Nephron (organoid): ENCODE measurements around the gene AREG.

Experiments
- H3K27ac Mint-ChIP-seq, 3 experiments: 2 replicates each; pipeline ENCODE4 v1.8.0; 2020; ENCODE audit warnings: mixed read lengths in 3 of 3, mild to moderate bottlenecking in 2 of 3, moderate library complexity in 1 of 3
- H3K27me3 Mint-ChIP-seq: 2 replicates; pipeline ENCODE4 v1.8.0; 2021; ENCODE audit warnings: low read depth, mild to moderate bottlenecking, moderate library complexity, mixed read lengths
- H3K36me3 Mint-ChIP-seq: 2 replicates; pipeline ENCODE4 v1.8.0; 2020; ENCODE audit warnings: low read depth, mixed read lengths
- H3K4me1 Mint-ChIP-seq: 2 replicates; pipeline ENCODE4 v1.8.0; 2020; ENCODE audit warnings: mixed read lengths
- H3K4me3 Mint-ChIP-seq, 3 experiments: 2 replicates each; pipeline ENCODE4 v1.8.0; 2020; ENCODE audit warnings: mild to moderate bottlenecking in 3 of 3, mixed read lengths in 3 of 3, moderate library complexity in 2 of 3
- H3K9me3 Mint-ChIP-seq: 2 replicates; pipeline ENCODE4 v1.8.0; 2020; ENCODE audit warnings: mixed read lengths
- CTCF ChIP-seq, 3 experiments: fragments of 200-600 bp; sonication (generic); IDR thresholded peaks; one replicate each; pipeline ENCODE4 v1.5.0; 2021; ENCODE audit warnings: antibody characterized with exemption in 3 of 3; ENCODE audit not compliant: unreplicated experiment in 3 of 3

Gene AREG

GRCh38 chr4:74446193-74446868 is 1.4 kb downstream of the AREG start:
- Mint-ChIP-seq H3K9me3 (no peaks in the 10 kb centered on the region), H3K4me1 (no peaks in the 10 kb centered on the region), H3K36me3 (no peaks in the 10 kb centered on the region), H3K27ac (no peak overlapping the region), H3K27me3 (peaks cover 41% of the 10 kb centered on the region), H3K4me3 (peak overlapping the region in 1 of 3 experiments; percentile 56)
- no peak for TF ChIP-seq CTCF (IDR thresholded peaks at IDR 0.05; ENCODE audit: unreplicated experiment in 3 of 3)

DNA sequence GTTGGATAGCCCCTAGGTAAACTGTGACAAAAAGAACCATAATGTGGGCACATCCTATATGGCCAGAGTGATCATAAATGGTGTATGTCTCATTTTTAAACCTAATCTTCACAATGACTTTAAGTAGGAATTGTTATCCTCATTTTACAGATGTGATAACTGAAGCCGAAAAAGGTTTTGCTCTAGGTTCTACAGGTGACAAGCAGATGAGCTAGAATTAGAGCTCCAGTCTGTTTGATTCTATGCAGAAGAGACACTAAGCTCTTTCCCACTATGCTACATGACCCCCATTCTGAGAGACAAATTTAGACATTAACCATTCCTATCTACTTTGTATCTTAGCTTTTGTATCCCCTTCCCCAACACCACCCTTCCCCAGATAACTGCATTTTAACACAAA is 2.0 kb downstream of the AREG start:
- H3K4me1 Mint-ChIP-seq, result no peaks in the 10 kb centered on the region
- H3K4me3 Mint-ChIP-seq, result no peak overlapping the region
- H3K36me3 Mint-ChIP-seq, result no peaks in the 10 kb centered on the region
- H3K27me3 Mint-ChIP-seq, result peaks cover 41% of the 10 kb centered on the region
- no peaks in the 10 kb centered on the region for H3K9me3 Mint-ChIP-seq
- H3K27ac Mint-ChIP-seq, result no peak overlapping the region
- TF ChIP-seq CTCF (IDR thresholded peaks at IDR 0.05; ENCODE audit: unreplicated experiment in 3 of 3), result no peak

DNA sequence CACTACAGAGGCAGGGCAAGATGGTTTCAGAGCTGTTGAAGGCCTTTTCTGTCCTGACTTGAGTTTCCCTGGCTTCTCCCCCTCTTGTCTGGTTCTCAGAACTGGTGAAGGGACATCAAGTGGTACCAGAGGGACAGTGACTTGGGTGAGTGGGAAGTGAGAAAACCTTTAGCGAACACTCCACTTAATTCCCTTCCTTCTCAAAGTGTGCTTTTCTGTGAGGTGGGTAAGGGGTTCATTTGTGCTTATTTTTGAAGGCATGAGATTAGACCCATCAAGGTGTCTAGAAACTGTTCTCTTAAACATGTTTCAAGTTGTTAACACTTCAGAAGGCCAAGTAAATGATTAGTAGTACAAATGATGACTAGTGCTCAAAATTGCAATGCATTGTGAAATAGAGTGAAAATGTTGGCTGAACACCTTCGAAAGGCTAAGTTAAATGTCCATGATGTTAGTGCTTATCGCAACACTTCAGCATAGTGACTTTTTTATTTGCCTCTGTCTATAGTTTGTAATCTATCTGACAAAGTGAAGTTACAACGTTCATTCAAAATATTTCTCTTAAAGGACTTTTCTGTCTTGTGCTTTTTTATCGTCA is 2.8 kb downstream of the AREG start:
- Mint-ChIP-seq H3K36me3 (no peaks in the 10 kb centered on the region), H3K9me3 (no peaks in the 10 kb centered on the region), H3K4me1 (no peaks in the 10 kb centered on the region), H3K27ac (no peak overlapping the region), H3K4me3 (no peak overlapping the region), H3K27me3 (peaks cover 41% of the 10 kb centered on the region)
- TF ChIP-seq CTCF (IDR thresholded peaks at IDR 0.05; ENCODE audit: unreplicated experiment in 3 of 3), result no peak

DNA sequence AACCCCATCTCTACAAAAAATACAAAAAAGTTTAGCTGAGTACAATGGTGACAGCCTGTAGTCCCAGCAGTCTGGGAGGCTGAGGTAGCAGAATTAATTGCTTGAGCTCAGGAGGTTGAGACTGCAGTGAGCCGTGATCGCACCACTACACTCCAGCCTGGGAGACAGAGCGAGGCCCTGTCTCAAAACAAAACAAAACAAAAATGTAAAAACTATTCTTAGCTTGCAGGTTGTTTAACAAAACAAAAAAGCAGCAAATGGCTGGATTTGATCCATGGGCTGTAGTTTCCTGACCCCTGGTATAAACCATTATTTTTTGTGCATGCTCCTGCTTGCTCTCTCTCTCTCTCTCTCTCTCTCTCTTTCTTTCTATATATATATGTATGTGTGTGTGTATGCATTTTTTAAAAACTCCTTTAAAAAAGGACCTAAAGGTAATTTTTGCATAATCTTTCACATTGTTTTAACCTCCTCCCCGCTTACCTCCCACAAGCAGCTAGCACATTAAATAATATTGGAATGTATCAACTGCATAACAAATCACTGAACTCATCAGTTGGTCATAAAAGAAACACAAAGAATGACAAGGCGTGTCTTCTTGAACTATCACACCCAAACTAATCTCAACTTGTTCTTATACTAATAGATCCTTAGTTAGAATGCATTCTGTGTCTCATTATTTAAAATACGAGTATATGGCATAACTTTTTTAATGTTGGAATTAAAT is 4.8 kb downstream of the AREG start:
- Mint-ChIP-seq H3K4me3 (no peak overlapping the region), H3K4me1 (no peaks in the 10 kb centered on the region), H3K27me3 (peaks cover 27% of the 10 kb centered on the region), H3K36me3 (no peaks in the 10 kb centered on the region), H3K27ac (no peak overlapping the region), H3K9me3 (no peaks in the 10 kb centered on the region)
- TF ChIP-seq CTCF (IDR thresholded peaks at IDR 0.05; ENCODE audit: unreplicated experiment in 3 of 3), result no peak

DNA sequence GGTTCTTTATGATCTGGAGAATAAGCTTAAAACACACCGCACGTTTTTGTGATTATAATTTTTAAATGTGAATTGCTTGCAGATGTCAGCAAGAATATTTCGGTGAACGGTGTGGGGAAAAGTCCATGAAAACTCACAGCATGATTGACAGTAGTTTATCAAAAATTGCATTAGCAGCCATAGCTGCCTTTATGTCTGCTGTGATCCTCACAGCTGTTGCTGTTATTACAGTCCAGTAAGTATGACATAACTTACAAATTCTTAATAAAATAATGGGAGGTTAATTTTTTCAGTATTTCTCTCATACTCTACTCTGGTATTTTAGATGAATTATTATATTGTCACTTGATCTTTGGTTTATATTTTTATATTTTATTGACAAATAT is 5.4 kb downstream of the AREG start:
- Mint-ChIP-seq H3K27ac (no peak overlapping the region), H3K9me3 (no peaks in the 10 kb centered on the region), H3K4me1 (no peaks in the 10 kb centered on the region), H3K27me3 (peaks cover 22% of the 10 kb centered on the region), H3K36me3 (no peaks in the 10 kb centered on the region), H3K4me3 (no peak overlapping the region)
- no peak for TF ChIP-seq CTCF (IDR thresholded peaks at IDR 0.05; ENCODE audit: unreplicated experiment in 3 of 3)
